GM23248 (cell line): Measurements from ENCODE around the gene FAM236A.
"Not testable (repeated sequence)": the region's sequence is repeated elsewhere in the genome, so short reads cannot be mapped to it uniquely, and the experiment has no call there.

ENCODE experiments used
- EZH2 ChIP-seq: fragments of 200-600 bp; sonication (generic); IDR thresholded peaks from 2 replicates; pipeline ENCODE4 v1.6.1; 2018; ENCODE audit warnings: antibody characterized with exemption, mild to moderate bottlenecking; ENCODE audit not compliant: insufficient read depth, poor library complexity, severe bottlenecking
- EZH2phosphoT487 ChIP-seq: fragments of 200-600 bp; sonication (generic); IDR thresholded peaks from 2 replicates; pipeline ENCODE4 v1.6.1; 2018; ENCODE audit warnings: antibody characterized with exemption, moderate library complexity, mild to moderate bottlenecking, low read depth; ENCODE audit not compliant: insufficient read depth

DNA sequence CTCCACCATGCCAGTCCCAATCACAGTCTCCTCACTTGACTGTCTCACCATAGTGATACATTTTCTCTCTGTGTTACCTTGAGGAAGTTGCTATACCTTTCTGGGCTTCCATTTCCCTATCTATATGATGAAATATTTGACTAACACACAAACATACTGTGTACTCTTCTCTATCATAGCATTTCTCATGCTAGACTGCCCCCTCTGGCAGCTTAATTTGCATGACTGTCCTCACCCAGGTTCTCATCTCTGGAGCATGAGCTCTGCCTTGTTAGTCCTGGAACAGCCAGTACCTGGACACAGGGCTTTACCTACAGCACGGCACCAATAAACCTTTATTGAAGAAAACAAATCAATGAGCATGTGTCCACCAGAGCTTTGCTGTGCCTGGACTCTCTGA, 5.7 kb upstream of the FAM236A start:
- TF ChIP-seq EZH2, EZH2phosphoT487: not testable (repeated sequence)
